ENCODE measurements around the gene C17orf100. TPM values are rescaled to one million over a fixed set of nuclear protein-coding genes. Genes with fewer than 3 reads are reported as not detected.

C17orf100 gene

GRCh38 chr17:6700948-6701307, 49.4 kb downstream of the C17orf100 start:
- no peak overlapping the region for H4K91ac ChIP-seq (ENCODE audit: low read length)
- no peak overlapping the region for H3K18ac ChIP-seq (ENCODE audit: low read depth in 1 of 2, low read length in 2 of 2)
- no peak overlapping the region for H2BK120ac ChIP-seq (ENCODE audit: low read depth, low read length)
- no peak overlapping the region for H2BK15ac ChIP-seq (ENCODE audit: low read depth, poor library complexity, severe bottlenecking)
- no peak overlapping the region for H3K4me3 ChIP-seq (ENCODE audit: insufficient read depth in 1 of 2, low read depth in 1 of 2, low read length in 2 of 2)
- H3K4me1 ChIP-seq (ENCODE audit: control insufficient read depth, insufficient read depth, low read depth, low read length), result no peaks in the 10 kb centered on the region
- H4K8ac ChIP-seq (ENCODE audit: low read length), result no peak overlapping the region
- no peak overlapping the region for H2BK12ac ChIP-seq (ENCODE audit: low read length in 2 of 2)
- H3K4ac ChIP-seq (ENCODE audit: low read depth in 1 of 2, low read length in 2 of 2), result no peak overlapping the region
- WGBS, result 62% methylated on average over 8 of the region's 8 CpGs
- H2AK5ac ChIP-seq (ENCODE audit: low read length, severe bottlenecking), result no peak overlapping the region
- no peak overlapping the region for H3K4me2 ChIP-seq (ENCODE audit: low read length, poor library complexity, severe bottlenecking)
- peaks cover 11 to 45% of the 10 kb centered on the region in 2 experiments for H3K27me3 ChIP-seq (ENCODE audit: control insufficient read depth in 1 of 2, insufficient read depth in 1 of 2, low read length in 2 of 2)
- peak overlapping the region in 1 of 2 experiments; percentile 28 for H3K14ac ChIP-seq (ENCODE audit: low read length in 2 of 2)
- no peaks in the 10 kb centered on the region for H3K9me3 ChIP-seq (ENCODE audit: control insufficient read depth, low read length)
- H3K9ac ChIP-seq (ENCODE audit: low read length), result no peak overlapping the region
- H2AFZ ChIP-seq (ENCODE audit: low read depth, low read length), result no peak overlapping the region
- H3K27ac ChIP-seq (ENCODE audit: low read length, poor library complexity, severe bottlenecking), result no peak overlapping the region
- peak overlapping the region in 1 of 2 experiments; percentile 35 for H3K23ac ChIP-seq (ENCODE audit: low read length in 2 of 2)
- no peaks in the 10 kb centered on the region for H3K36me3 ChIP-seq (ENCODE audit: control insufficient read depth in 1 of 2, insufficient read depth in 2 of 2, low read depth in 1 of 2, low read length in 2 of 2)
- no peak overlapping the region for H2BK5ac ChIP-seq (ENCODE audit: low read depth, low read length, poor library complexity, severe bottlenecking)
- DNase-seq, result no peak
- H3K79me1 ChIP-seq (replicated peaks; ENCODE audit: low read length, poor library complexity, severe bottlenecking), result no peaks in the 10 kb centered on the region

- H2AK5ac ChIP-seq (ENCODE audit: low read length, severe bottlenecking), result no peak overlapping the region
- no peak for DNase-seq
- no peaks in the 10 kb centered on the region for H3K79me1 ChIP-seq (replicated peaks; ENCODE audit: low read length, poor library complexity, severe bottlenecking)
- no peak overlapping the region for H4K91ac ChIP-seq (ENCODE audit: low read length)
- H3K4me2 ChIP-seq (ENCODE audit: low read length, poor library complexity, severe bottlenecking), result no peak overlapping the region
- H3K4me3 ChIP-seq (ENCODE audit: insufficient read depth in 1 of 2, low read depth in 1 of 2, low read length in 2 of 2), result no peak overlapping the region
- H3K27ac ChIP-seq (ENCODE audit: low read length, poor library complexity, severe bottlenecking), result no peak overlapping the region
- WGBS, result 41% methylated on average over 11 of the region's 11 CpGs
- H3K27me3 ChIP-seq (ENCODE audit: control insufficient read depth in 1 of 2, insufficient read depth in 1 of 2, low read length in 2 of 2), result peaks cover 11 to 52% of the 10 kb centered on the region in 2 experiments
- no peak overlapping the region for H3K4ac ChIP-seq (ENCODE audit: low read depth in 1 of 2, low read length in 2 of 2)
- no peak overlapping the region for H2BK5ac ChIP-seq (ENCODE audit: low read depth, low read length, poor library complexity, severe bottlenecking)
- H2AFZ ChIP-seq (ENCODE audit: low read depth, low read length), result no peak overlapping the region
- no peak overlapping the region for H3K18ac ChIP-seq (ENCODE audit: low read depth in 1 of 2, low read length in 2 of 2)
- H3K36me3 ChIP-seq (ENCODE audit: control insufficient read depth in 1 of 2, insufficient read depth in 2 of 2, low read depth in 1 of 2, low read length in 2 of 2), result no peaks in the 10 kb centered on the region
- no peak overlapping the region for H3K9ac ChIP-seq (ENCODE audit: low read length)
- H3K9me3 ChIP-seq (ENCODE audit: control insufficient read depth, low read length), result no peaks in the 10 kb centered on the region
- H2BK12ac ChIP-seq (ENCODE audit: low read length in 2 of 2), result no peak overlapping the region
- no peak overlapping the region for H4K8ac ChIP-seq (ENCODE audit: low read length)
- H3K23ac ChIP-seq (ENCODE audit: low read length in 2 of 2), result no peak overlapping the region
- no peak overlapping the region for H2BK15ac ChIP-seq (ENCODE audit: low read depth, poor library complexity, severe bottlenecking)
- H3K14ac ChIP-seq (ENCODE audit: low read length in 2 of 2), result no peak overlapping the region
- H3K4me1 ChIP-seq (ENCODE audit: control insufficient read depth, insufficient read depth, low read depth, low read length), result no peaks in the 10 kb centered on the region
- H2BK120ac ChIP-seq (ENCODE audit: low read depth, low read length), result no peak overlapping the region
Observed at GRCh38 chr17:6701719-6702118, 50.2 kb downstream of the C17orf100 start.

GRCh38 chr17:6702567-6703215, 51.1 kb downstream of the C17orf100 start:
- H3K9me3 ChIP-seq (ENCODE audit: control insufficient read depth, low read length), result no peaks in the 10 kb centered on the region
- H2BK12ac ChIP-seq (ENCODE audit: low read length in 2 of 2), result no peak overlapping the region
- no peaks in the 10 kb centered on the region for H3K79me1 ChIP-seq (replicated peaks; ENCODE audit: low read length, poor library complexity, severe bottlenecking)
- DNase-seq, result no peak
- no peak overlapping the region for H3K14ac ChIP-seq (ENCODE audit: low read length in 2 of 2)
- H3K4me2 ChIP-seq (ENCODE audit: low read length, poor library complexity, severe bottlenecking), result no peak overlapping the region
- H3K4me3 ChIP-seq (ENCODE audit: insufficient read depth in 1 of 2, low read depth in 1 of 2, low read length in 2 of 2), result no peak overlapping the region
- H2BK5ac ChIP-seq (ENCODE audit: low read depth, low read length, poor library complexity, severe bottlenecking), result no peak overlapping the region
- no peak overlapping the region for H4K8ac ChIP-seq (ENCODE audit: low read length)
- H2BK15ac ChIP-seq (ENCODE audit: low read depth, poor library complexity, severe bottlenecking), result no peak overlapping the region
- H3K18ac ChIP-seq (ENCODE audit: low read depth in 1 of 2, low read length in 2 of 2), result no peak overlapping the region
- no peak overlapping the region for H2AFZ ChIP-seq (ENCODE audit: low read depth, low read length)
- no peaks in the 10 kb centered on the region for H3K36me3 ChIP-seq (ENCODE audit: control insufficient read depth in 1 of 2, insufficient read depth in 2 of 2, low read depth in 1 of 2, low read length in 2 of 2)
- H3K4me1 ChIP-seq (ENCODE audit: control insufficient read depth, insufficient read depth, low read depth, low read length), result no peaks in the 10 kb centered on the region
- H2BK120ac ChIP-seq (ENCODE audit: low read depth, low read length), result no peak overlapping the region
- no peak overlapping the region for H3K4ac ChIP-seq (ENCODE audit: low read depth in 1 of 2, low read length in 2 of 2)
- no peak overlapping the region for H3K9ac ChIP-seq (ENCODE audit: low read length)
- no peak overlapping the region for H3K27ac ChIP-seq (ENCODE audit: low read length, poor library complexity, severe bottlenecking)
- H4K91ac ChIP-seq (ENCODE audit: low read length), result no peak overlapping the region
- no peak overlapping the region for H2AK5ac ChIP-seq (ENCODE audit: low read length, severe bottlenecking)
- 90% methylated on average over 16 of the region's 16 CpGs for WGBS
- H3K27me3 ChIP-seq (ENCODE audit: control insufficient read depth in 1 of 2, insufficient read depth in 1 of 2, low read length in 2 of 2), result peaks cover 11 to 55% of the 10 kb centered on the region in 2 experiments
- H3K23ac ChIP-seq (ENCODE audit: low read length in 2 of 2), result no peak overlapping the region

Small RNA genes within 50 kb of the gene (small RNA-seq; reads per million reads assigned to genes)
- gene MIR4520-1 (ENCODE audit: low read depth), result not detected
